GM13976 (cell line): ENCODE data around the gene TBC1D16.
A peak's percentile ranks its signal among the peaks of the same experiment; 100 is the strongest.

Experiments
- DNase-seq: peaks from one replicate; pipeline ENCODE4 v3.0.0; 2012; ENCODE audit warnings: low spot score
- in situ Hi-C: fragments of 300-500 bp; cut with MboI; formaldehyde crosslinking; loops from one replicate; pipeline ENCODE4 v1.12.0; 2022; ENCODE audit warnings: low sequenced_read_pairs, mixed read lengths, inconsistent platforms; ENCODE audit not compliant: unreplicated experiment
- TF ChIP-seq, protein P1 (sequence below): IDR thresholded peaks from 2 replicates; pipeline ENCODE4 v1.5.1; 2012; ENCODE audit warnings: borderline replicate concordance, mild to moderate bottlenecking; ENCODE audit not compliant: insufficient read depth; ENCODE audit errors: extremely low read depth, missing control alignments, control extremely low read depth

Gene TBC1D16

GRCh38 chr17:80005360-80006338 lies 30.0 kb downstream of the TBC1D16 start:
- TF ChIP-seq, protein P1, sequence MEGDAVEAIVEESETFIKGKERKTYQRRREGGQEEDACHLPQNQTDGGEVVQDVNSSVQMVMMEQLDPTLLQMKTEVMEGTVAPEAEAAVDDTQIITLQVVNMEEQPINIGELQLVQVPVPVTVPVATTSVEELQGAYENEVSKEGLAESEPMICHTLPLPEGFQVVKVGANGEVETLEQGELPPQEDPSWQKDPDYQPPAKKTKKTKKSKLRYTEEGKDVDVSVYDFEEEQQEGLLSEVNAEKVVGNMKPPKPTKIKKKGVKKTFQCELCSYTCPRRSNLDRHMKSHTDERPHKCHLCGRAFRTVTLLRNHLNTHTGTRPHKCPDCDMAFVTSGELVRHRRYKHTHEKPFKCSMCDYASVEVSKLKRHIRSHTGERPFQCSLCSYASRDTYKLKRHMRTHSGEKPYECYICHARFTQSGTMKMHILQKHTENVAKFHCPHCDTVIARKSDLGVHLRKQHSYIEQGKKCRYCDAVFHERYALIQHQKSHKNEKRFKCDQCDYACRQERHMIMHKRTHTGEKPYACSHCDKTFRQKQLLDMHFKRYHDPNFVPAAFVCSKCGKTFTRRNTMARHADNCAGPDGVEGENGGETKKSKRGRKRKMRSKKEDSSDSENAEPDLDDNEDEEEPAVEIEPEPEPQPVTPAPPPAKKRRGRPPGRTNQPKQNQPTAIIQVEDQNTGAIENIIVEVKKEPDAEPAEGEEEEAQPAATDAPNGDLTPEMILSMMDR, result peak; percentile 85
- DNase-seq, result peak; percentile 93
- in situ Hi-C loops, result no loop called here

- TF ChIP-seq, protein P1, result no peak
- DNase-seq, result no peak
- in situ Hi-C loops, result no loop called here
These were observed 31.7 kb downstream of the TBC1D16 start for GRCh38 chr17:80003969-80004368.

GRCh38 chr17:80002690-80003490 lies 32.8 kb downstream of the TBC1D16 start:
- DNase-seq, result no peak
- in situ Hi-C loops, result no loop called here
- TF ChIP-seq, protein P1, result no peak

DNA sequence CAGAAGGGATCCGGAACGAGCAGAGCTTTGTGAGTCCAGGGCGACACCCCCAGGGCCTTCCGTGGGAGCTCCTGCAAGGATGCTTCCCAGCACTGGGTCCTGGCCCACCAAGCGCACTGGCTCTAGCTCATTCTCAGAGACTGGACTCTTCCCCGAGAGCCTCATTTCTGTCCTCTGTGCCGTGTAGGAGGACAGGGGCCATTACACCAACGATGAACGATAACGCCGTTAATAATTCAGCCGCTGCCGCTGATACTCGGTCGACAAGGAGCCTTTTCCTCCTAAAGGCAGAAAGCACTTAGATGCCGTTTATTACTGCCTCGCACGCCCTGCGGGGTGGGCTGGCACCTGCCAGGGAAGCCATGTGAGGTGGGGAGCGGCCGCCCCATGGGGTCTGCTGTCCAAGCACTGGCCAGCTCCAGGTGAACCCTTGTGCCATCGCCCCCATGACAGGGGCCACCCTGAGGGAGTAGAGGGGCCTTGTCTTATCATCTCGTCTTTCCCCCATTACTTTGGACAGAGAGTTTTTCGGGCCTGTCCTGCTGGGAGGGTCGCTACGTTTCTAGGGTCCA lies 33.5 kb downstream of the TBC1D16 start:
- in situ Hi-C loops, result no loop called here
- no peak for DNase-seq
- TF ChIP-seq, protein P1, result no peak

- in situ Hi-C loops, result no loop called here
- DNase-seq, result no peak
- TF ChIP-seq, protein P1, result no peak
These were observed 34.5 kb downstream of the TBC1D16 start for GRCh38 chr17:80000981-80001775.
